Pancreas (tissue), 10 donors: Measurements from ENCODE around the gene KLF7. TPM values are rescaled to one million over a fixed set of nuclear protein-coding genes. Genes with fewer than 3 reads are reported as not detected.

Experiments used
- ATAC-seq, 4 donors: fragments of 200-7000 bp; cut with Tn5 transposase; one replicate each; pipeline versions ENCODE4 v1.8.0 to v1.9.1; 2020; ENCODE audit warnings: mild to moderate bottlenecking in 4 of 4, moderate library complexity in 4 of 4
- DNase-seq, 6 donors: peaks; one replicate each; pipeline ENCODE4 v3.0.0-alpha.2; 2020
- FAIRE-seq: peaks from 2 replicates; lab custom pipeline; 2012; peaks lifted over from hg19 to GRCh38; lab: Jason Lieb, UNC
- H3K27ac ChIP-seq, 4 donors: fragments of 200-600 bp; sonication (generic); 1 replicate in 3 of 4; 2 replicates in 1 of 4; pipeline versions ENCODE4 v1.5.0 to v1.8.0; 2020
- H3K27me3 ChIP-seq, 4 donors: fragments of 200-600 bp; one replicate each; pipeline ENCODE4 v1.8.0; 2021
- H3K36me3 ChIP-seq, 3 donors: fragments of 200-600 bp; sonication (generic) in 1 of 3; one replicate each; pipeline versions ENCODE4 v1.5.0 to v1.8.0; 2020 to 2021
- H3K4me1 ChIP-seq, 3 donors: fragments of 200-600 bp; one replicate each; pipeline ENCODE4 v1.8.0; 2021
- H3K4me3 ChIP-seq, 4 donors: fragments of 200-600 bp; sonication (generic) in 2 of 4; one replicate each; pipeline versions ENCODE4 v1.5.0 to v1.8.0; 2020 to 2021
- H3K9me3 ChIP-seq, 4 donors: fragments of 200-600 bp; one replicate each; pipeline ENCODE4 v1.8.0; 2021
- CTCF ChIP-seq, 4 donors: fragments of 200-600 bp; sonication (generic) in 3 of 4; IDR thresholded peaks; one replicate each; pipeline versions ENCODE4 v1.5.0 to v1.8.0; 2021; ENCODE audit warnings: antibody characterized with exemption in 4 of 4
- WGBS, 2 donors: extraction: QIAGEN DNeasy Blood & Tissue Kit; methylation state at CpG; one replicate each; pipeline ENCODE4 v1.1.7; 2013; 5-methylcytosine and 5-hydroxymethylcytosine counted together
- intact Hi-C, 3 donors: fragments of 100-400 bp; cut with DNase I; formaldehyde crosslinking; loops; one replicate each; pipeline versions ENCODE4 v1.11.1 to v1.14.2; 2022
- polyA plus RNA-seq, 2 donors: library from polyadenylated mRNA; stranded (reverse); fragments of 200-250 nt; gene quantifications; one replicate each; pipeline ENCODE4 v1.2.3, GENCODE V29; 2013
- total RNA-seq, 6 donors: library from RNA; stranded (reverse); fragmentation: NEBNext Ultra II Directional in 4 of 6; extraction: Animal tissue kit (Norgen Biotek cat#: 25700) in 4 of 6; gene quantifications; one replicate each; pipeline versions ENCODE4 v1.2.1 to v1.2.4, GENCODE V29; 2021 to 2023
- donor health status: healthy with polysubstance abuse.
- donor health status: DM: no; HTN: no; CAD: no; lungs with moderate emphysema.
- donor health status: DM: no; HTN: no; CAD: no.
- donor health status: control.
- donor health status: control.
- donor health status: Bipolar disorder and iron deficiency.
- donor health status: DM: yes; HTN: yes; CAD: no.
- donor health status: DM: no; HTN: no; CAD: no.
- donor health status: DM: no; HTN: no; CAD: no.
- donor health status: DM: yes; HTN: yes; CAD: no.

The KLF7 gene
- total and polyA plus RNA-seq, 8 donors: 2.4 to 15.0 (median 5.6) TPM

- TF ChIP-seq CTCF (IDR thresholded peaks at IDR 0.05): no peak
- H3K4me3 ChIP-seq: no peak overlapping the region
These were observed 17.8 kb upstream of the KLF7 start for GRCh38 chr2:207183506-207183905.

GRCh38 chr2:207182911-207183310, 17.2 kb upstream of the KLF7 start:
- Histone ChIP-seq H3K27me3 (no peaks in the 10 kb centered on the region), H3K36me3 (no peaks in the 10 kb centered on the region), H3K27ac (no peak overlapping the region), H3K9me3 (no peaks in the 10 kb centered on the region), H3K4me1 (no peaks in the 10 kb centered on the region), H3K4me3 (no peak overlapping the region)
- 75 to 83% methylated on average over 2 of the region's 2 CpGs for WGBS, 2 donors
- no peak for DNase-seq
- ATAC-seq: no peak
- intact Hi-C loops: no loop called here
- no peak for FAIRE-seq
- no peak for TF ChIP-seq CTCF (IDR thresholded peaks at IDR 0.05)

More at GRCh38 chr2:207183506-207183905, 17.8 kb upstream of the KLF7 start:
- Histone ChIP-seq H3K36me3 (no peaks in the 10 kb centered on the region), H3K9me3 (no peaks in the 10 kb centered on the region), H3K4me1 (peaks cover 0 to 3% (median 0%) of the 10 kb centered on the region in 3 donors), H3K27me3 (no peaks in the 10 kb centered on the region), H3K27ac (no peak overlapping the region)
- intact Hi-C loops: no loop called here
- DNase-seq: no peak
- no peak for FAIRE-seq
- no peak for ATAC-seq

GRCh38 chr2:207181526-207182274, 16.0 kb upstream of the KLF7 start:
- 78 to 79% methylated on average over 7 of the region's 7 CpGs for WGBS, 2 donors
- intact Hi-C loops: no loop called here
- FAIRE-seq: no peak
- TF ChIP-seq CTCF (IDR thresholded peaks at IDR 0.05): no peak
- DNase-seq: no peak
- H3K27ac ChIP-seq: no peak overlapping the region
- H3K4me1 ChIP-seq: no peaks in the 10 kb centered on the region
- ATAC-seq: no peak
- no peaks in the 10 kb centered on the region for H3K9me3 ChIP-seq
- H3K4me3 ChIP-seq: no peak overlapping the region
- H3K36me3 ChIP-seq: no peaks in the 10 kb centered on the region
- no peaks in the 10 kb centered on the region for H3K27me3 ChIP-seq

GRCh38 chr2:207180741-207181140, 15.0 kb upstream of the KLF7 start:
- no peak for TF ChIP-seq CTCF (IDR thresholded peaks at IDR 0.05)
- H3K27ac ChIP-seq: no peak overlapping the region
- no peak overlapping the region for H3K4me3 ChIP-seq
- no peak for DNase-seq
- H3K27me3 ChIP-seq: no peaks in the 10 kb centered on the region
- H3K36me3 ChIP-seq: no peaks in the 10 kb centered on the region
- H3K9me3 ChIP-seq: no peaks in the 10 kb centered on the region
- no peaks in the 10 kb centered on the region for H3K4me1 ChIP-seq
- no peak for FAIRE-seq
- no peak for ATAC-seq
- intact Hi-C loops: no loop called here

GRCh38 chr2:207176247-207176646, 10.5 kb upstream of the KLF7 start:
- DNase-seq: no peak
- Histone ChIP-seq H3K27ac (no peak overlapping the region), H3K36me3 (no peaks in the 10 kb centered on the region), H3K27me3 (no peaks in the 10 kb centered on the region), H3K4me3 (no peak overlapping the region), H3K4me1 (no peaks in the 10 kb centered on the region), H3K9me3 (no peaks in the 10 kb centered on the region)
- no peak for TF ChIP-seq CTCF (IDR thresholded peaks at IDR 0.05)
- peak; percentile 13 for FAIRE-seq
- no peak for ATAC-seq
- intact Hi-C loops: no loop called here
